ENCODE results near the gene DSE. TPM values are rescaled to one million over a fixed set of nuclear protein-coding genes. Genes with fewer than 3 reads are reported as not detected.

DSE gene
- total RNA-seq = 100 to 1,000 TPM in 3 of 4 donors, 10 to 100 TPM in 1; 71.2 to 129 (median 119) TPM

DNA sequence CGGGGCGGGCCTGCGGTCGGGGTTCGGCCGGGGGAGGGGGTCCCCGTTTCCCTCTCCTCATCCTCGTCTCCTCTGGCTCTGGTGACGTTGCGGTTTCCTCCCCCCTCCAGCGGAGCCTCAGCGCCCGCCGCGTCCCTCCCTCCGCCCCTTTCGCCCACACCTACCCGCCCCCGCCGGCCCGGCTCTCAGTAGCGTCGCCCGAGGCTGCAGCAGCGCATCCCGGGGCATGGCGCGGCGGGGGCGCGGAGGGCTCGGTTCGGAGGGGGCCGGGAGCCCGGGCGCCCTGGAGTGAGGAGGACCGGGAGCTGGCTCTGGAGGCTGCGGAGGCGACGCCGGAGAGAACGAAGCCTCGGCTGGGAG, at the start of gene DSE:
TSS of gene DSE (plus strand) at position 188 of the 360 bp plus-strand sequence. CDS start 28,304 bp downstream, outside the sequence.
- TF ChIP-seq, protein P1, sequence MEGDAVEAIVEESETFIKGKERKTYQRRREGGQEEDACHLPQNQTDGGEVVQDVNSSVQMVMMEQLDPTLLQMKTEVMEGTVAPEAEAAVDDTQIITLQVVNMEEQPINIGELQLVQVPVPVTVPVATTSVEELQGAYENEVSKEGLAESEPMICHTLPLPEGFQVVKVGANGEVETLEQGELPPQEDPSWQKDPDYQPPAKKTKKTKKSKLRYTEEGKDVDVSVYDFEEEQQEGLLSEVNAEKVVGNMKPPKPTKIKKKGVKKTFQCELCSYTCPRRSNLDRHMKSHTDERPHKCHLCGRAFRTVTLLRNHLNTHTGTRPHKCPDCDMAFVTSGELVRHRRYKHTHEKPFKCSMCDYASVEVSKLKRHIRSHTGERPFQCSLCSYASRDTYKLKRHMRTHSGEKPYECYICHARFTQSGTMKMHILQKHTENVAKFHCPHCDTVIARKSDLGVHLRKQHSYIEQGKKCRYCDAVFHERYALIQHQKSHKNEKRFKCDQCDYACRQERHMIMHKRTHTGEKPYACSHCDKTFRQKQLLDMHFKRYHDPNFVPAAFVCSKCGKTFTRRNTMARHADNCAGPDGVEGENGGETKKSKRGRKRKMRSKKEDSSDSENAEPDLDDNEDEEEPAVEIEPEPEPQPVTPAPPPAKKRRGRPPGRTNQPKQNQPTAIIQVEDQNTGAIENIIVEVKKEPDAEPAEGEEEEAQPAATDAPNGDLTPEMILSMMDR (IDR thresholded peaks at IDR 0.05; ENCODE audit: low read depth) = no peak

DNA sequence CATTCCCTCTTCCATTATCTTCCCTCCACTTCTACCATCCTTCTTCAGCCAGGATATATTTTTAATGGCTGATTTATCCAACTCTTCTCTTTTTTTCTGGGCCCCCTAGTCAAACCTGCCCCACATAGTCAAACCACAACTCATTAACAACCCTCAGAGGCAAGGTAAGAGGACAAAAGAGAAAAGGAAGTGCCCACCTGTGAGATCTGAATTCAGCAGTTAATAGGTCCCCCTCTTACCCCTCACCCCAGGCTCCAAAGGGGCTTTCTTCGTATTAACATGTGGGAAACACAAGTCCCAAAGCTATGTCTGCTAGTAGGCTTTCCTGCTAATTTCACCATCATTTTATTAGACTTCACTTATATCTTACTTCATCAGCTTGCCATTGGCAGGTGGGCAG, 46.9 kb upstream of the DSE start:
- TF ChIP-seq, protein P1 (IDR thresholded peaks at IDR 0.05; ENCODE audit: low read depth) = no peak

- TF ChIP-seq, protein P1 (IDR thresholded peaks at IDR 0.05; ENCODE audit: low read depth) = no peak
These were observed 44.5 kb upstream of the DSE start for GRCh38 chr6:116326181-116326671.

- TF ChIP-seq, protein P1 (IDR thresholded peaks at IDR 0.05; ENCODE audit: low read depth) = no peak
These were observed 43.8 kb upstream of the DSE start for GRCh38 chr6:116326996-116327395.

GRCh38 chr6:116327803-116328527, 42.8 kb upstream of the DSE start:
- TF ChIP-seq, protein P1 (IDR thresholded peaks at IDR 0.05; ENCODE audit: low read depth) = no peak

DNA sequence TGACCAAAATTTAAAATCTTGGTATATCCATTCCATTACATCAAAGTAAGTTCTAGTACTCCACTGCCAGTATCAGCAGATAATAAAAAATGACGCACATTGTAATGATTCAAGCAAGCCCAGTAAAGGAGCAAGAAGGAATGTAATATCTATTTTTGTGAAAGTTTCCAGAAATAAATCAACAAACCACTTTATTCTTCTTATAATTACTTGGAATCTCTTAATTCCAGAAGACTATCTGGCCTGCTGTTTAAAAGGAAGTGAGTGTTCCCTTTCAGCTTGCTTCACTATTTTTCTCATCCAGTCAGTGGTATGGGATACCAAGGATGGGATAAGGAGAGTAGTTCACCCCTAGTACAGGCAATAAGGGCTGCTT, 42.2 kb upstream of the DSE start:
- TF ChIP-seq, protein P1 (IDR thresholded peaks at IDR 0.05; ENCODE audit: low read depth) = no peak

- TF ChIP-seq, protein P1 (IDR thresholded peaks at IDR 0.05; ENCODE audit: low read depth) = no peak
These were observed 41.6 kb upstream of the DSE start for GRCh38 chr6:116329156-116329555.

Measured in subcutaneous adipose tissue (tissue), 4 donors.